SK-N-SH (cell line): ENCODE results near the gene CGAS. TPM values are rescaled to one million over a fixed set of nuclear protein-coding genes. Genes with fewer than 3 reads are reported as not detected.

Experiments used
- CTCF ChIA-PET: fragments of 300-600, 350-600 bp; formaldehyde crosslinking; extraction: SDS; loops from one replicate; lab custom pipeline; 2021; lab: Yijun Ruan, JAX
- POLR2A ChIA-PET: fragments of 350-600 bp; sonication (Branson Sonifier 250); formaldehyde crosslinking; extraction: SDS; loops from one replicate; lab custom pipeline; 2020; ENCODE audit warnings: antibody characterized with exemption, inconsistent platforms; lab: Yijun Ruan, JAX
- DNase-seq: peaks from one replicate; pipeline ENCODE4 v3.0.0; 2012
- H2AFZ ChIP-seq: fragments of 200-600 bp; sonication (generic); 2 replicates; pipeline ENCODE4 v1.8.1; 2016; ENCODE audit warnings: antibody characterized with exemption, mild to moderate bottlenecking, low read depth
- H3F3A ChIP-seq: fragments of 200-600 bp; sonication (generic); replicated peaks from 2 replicates; pipeline ENCODE3; 2016; ENCODE audit warnings: antibody characterized with exemption, mild to moderate bottlenecking; ENCODE audit not compliant: insufficient read depth
- H3K27ac ChIP-seq, 2 experiments: fragments of 200-500 bp in 1 of 2; fragments of 200-600 bp in 1 of 2; sonication (Bioruptor generic) in 1 of 2; sonication (generic), shearing (Covaris generic) in 1 of 2; 2 replicates each; pipeline versions ENCODE4 v1.5.1 to v1.6.1; 2014 to 2016; ENCODE audit warnings: low read depth in 2 of 2, inconsistent platforms in 1 of 2, low read length in 1 of 2, mild to moderate bottlenecking in 1 of 2, mixed read lengths in 1 of 2
- H3K27me3 ChIP-seq: fragments of 200-600 bp; sonication (generic), shearing (Covaris generic); 2 replicates; pipeline ENCODE4 v1.6.1; 2016; ENCODE audit warnings: mixed run types; ENCODE audit not compliant: insufficient read depth
- H3K36me3 ChIP-seq, 2 experiments: fragments of 200-500 bp in 1 of 2; fragments of 200-600 bp in 1 of 2; sonication (Bioruptor generic) in 1 of 2; sonication (generic) in 1 of 2; replicated peaks in 1 of 2; 2 replicates each; pipeline versions ENCODE3 to v1.5.1; 2014 to 2016; ENCODE audit warnings: low read length in 1 of 2, mild to moderate bottlenecking in 1 of 2; ENCODE audit not compliant: insufficient read depth in 2 of 2, control insufficient read depth in 1 of 2
- H3K4me1 ChIP-seq, 2 experiments: fragments of 200-500 bp in 1 of 2; fragments of 200-600 bp in 1 of 2; sonication (Bioruptor generic) in 1 of 2; sonication (generic), shearing (Covaris generic) in 1 of 2; 2 replicates each; pipeline versions ENCODE4 v1.5.1 to v1.6.1; 2014 to 2016; ENCODE audit warnings: low read depth in 1 of 2, low read length in 1 of 2, mixed run types in 1 of 2; ENCODE audit not compliant: insufficient read depth in 2 of 2, control insufficient read depth in 1 of 2
- H3K4me2 ChIP-seq: fragments of 200-600 bp; sonication (generic), shearing (Covaris generic); 2 replicates; pipeline ENCODE4 v1.6.1; 2017; ENCODE audit warnings: mixed run types
- H3K4me3 ChIP-seq, 2 experiments: fragments of 200-500 bp in 1 of 2; fragments of 200-600 bp in 1 of 2; sonication (Bioruptor generic) in 1 of 2; sonication (generic), shearing (Covaris generic) in 1 of 2; 2 replicates each; pipeline versions ENCODE4 v1.5.1 to v1.8.1; 2014 to 2016; ENCODE audit warnings: low read depth in 2 of 2, inconsistent platforms in 1 of 2, low read length in 1 of 2, mild to moderate bottlenecking in 1 of 2, mixed read lengths in 1 of 2, moderate library complexity in 1 of 2
- H3K79me2 ChIP-seq: fragments of 200-600 bp; sonication (generic); 2 replicates; pipeline ENCODE4 v1.8.1; 2017; ENCODE audit warnings: mild to moderate bottlenecking; ENCODE audit not compliant: insufficient read depth
- H3K9ac ChIP-seq: fragments of 200-600 bp; sonication (generic); 2 replicates; pipeline ENCODE4 v1.6.1; 2017; ENCODE audit warnings: mixed run types
- H3K9me2 ChIP-seq: fragments of 200-600 bp; sonication (generic); 2 replicates; pipeline ENCODE4 v1.6.1; 2017; ENCODE audit warnings: mixed run types
- H3K9me3 ChIP-seq: fragments of 200-600 bp; sonication (generic); 2 replicates; pipeline ENCODE4 v1.6.1; 2017; ENCODE audit warnings: mixed run types, mild to moderate bottlenecking, moderate library complexity
- H4K20me1 ChIP-seq: fragments of 200-600 bp; sonication (generic); 2 replicates; pipeline ENCODE4 v1.6.1; 2017; ENCODE audit warnings: mild to moderate bottlenecking, mixed run types; ENCODE audit not compliant: insufficient read depth
- CHD2 ChIP-seq: fragments of 150-350 bp; IDR thresholded peaks from 2 replicates; pipeline ENCODE4 v1.6.1; 2018; ENCODE audit warnings: low read length; ENCODE audit not compliant: partially characterized antibody
- EP300 ChIP-seq, 2 experiments: IDR thresholded peaks; 2 replicates each; pipeline versions ENCODE4 v1.4.0 to v1.6.1; 2012; ENCODE audit warnings: borderline replicate concordance in 1 of 2, low read depth in 1 of 2, low read length in 1 of 2
- FOSL2 ChIP-seq: IDR thresholded peaks from 2 replicates; pipeline ENCODE4 v1.4.0; 2012; ENCODE audit warnings: low read depth, mild to moderate bottlenecking, moderate library complexity, borderline replicate concordance
- FOXM1 ChIP-seq: IDR thresholded peaks from 2 replicates; pipeline ENCODE4 v1.4.0; 2012; ENCODE audit warnings: low read depth, mild to moderate bottlenecking
- IRF3 ChIP-seq: fragments of 150-350 bp; IDR thresholded peaks from 2 replicates; pipeline ENCODE4 v1.6.1; 2016; ENCODE audit warnings: mild to moderate bottlenecking, low read depth, low read length
- MAX ChIP-seq: IDR thresholded peaks from 2 replicates; pipeline ENCODE4 v1.4.0; 2012; ENCODE audit warnings: low read depth
- MEF2A ChIP-seq: IDR thresholded peaks from 2 replicates; pipeline ENCODE4 v1.4.0; 2012; ENCODE audit warnings: low read depth, borderline replicate concordance
- NRF1 ChIP-seq: IDR thresholded peaks from 2 replicates; pipeline ENCODE4 v1.6.1; 2012; ENCODE audit warnings: low read depth, mild to moderate bottlenecking, low read length
- POLR2AphosphoS5 ChIP-seq: IDR thresholded peaks from 2 replicates; pipeline ENCODE4 v1.6.1; 2012; ENCODE audit warnings: low read depth, low read length
- REST ChIP-seq: IDR thresholded peaks from 2 replicates; pipeline ENCODE4 v1.6.1; 2012; ENCODE audit warnings: mild to moderate bottlenecking, low read depth, low read length, moderate library complexity
- RFX5 ChIP-seq: IDR thresholded peaks from 2 replicates; pipeline ENCODE4 v1.6.1; 2012; ENCODE audit warnings: mild to moderate bottlenecking, improper control_type of control experiment, low read length
- RXRA ChIP-seq: IDR thresholded peaks from 2 replicates; pipeline ENCODE4 v1.4.0; 2012; ENCODE audit warnings: low read depth, mild to moderate bottlenecking, borderline replicate concordance
- TAF1 ChIP-seq: IDR thresholded peaks from 2 replicates; pipeline ENCODE4 v1.6.1; 2012; ENCODE audit warnings: low read depth, mild to moderate bottlenecking, low read length, moderate library complexity, borderline replicate concordance
- TCF12 ChIP-seq: IDR thresholded peaks from 2 replicates; pipeline ENCODE4 v1.4.0; 2012
- USF2 ChIP-seq: fragments of 150-350 bp; IDR thresholded peaks from 2 replicates; pipeline ENCODE4 v1.6.1; 2017; ENCODE audit warnings: antibody characterized with exemption, low read length, low read depth, borderline replicate concordance
- YY1 ChIP-seq: IDR thresholded peaks from 2 replicates; pipeline ENCODE4 v1.4.0; 2012; ENCODE audit warnings: low read depth, mild to moderate bottlenecking
- ZBTB33 ChIP-seq: IDR thresholded peaks from 2 replicates; pipeline ENCODE4 v1.4.0; 2012; ENCODE audit warnings: low read depth, borderline replicate concordance
- polyA plus RNA-seq, 3 experiments: library from polyadenylated mRNA; depleted of rRNA; stranded (reverse); fragments of >200 nt; gene quantifications; 2 replicates each; pipeline ENCODE4 v1.2.3, GENCODE V29; 2012

Gene CGAS
- polyA plus RNA-seq, 1 of the 3 experiments (the other 2 are of a cell fraction): 0.02 TPM

- H3K4me1 ChIP-seq: peaks cover 0 to 2% of the 10 kb centered on the region in 2 experiments; a peak in 2 of 4 replicates
- H3K79me2 ChIP-seq: no peaks in the 10 kb centered on the region; the same call in 1 of the 2 replicates
- H3K36me3 ChIP-seq: peaks cover 0 to 54% of the 10 kb centered on the region in 2 experiments
- no peaks in the 10 kb centered on the region for H4K20me1 ChIP-seq
- no peak overlapping the region for H3K27ac ChIP-seq
- H3K9me2 ChIP-seq: no peaks in the 10 kb centered on the region
- no peak for DNase-seq
- ChIA-PET POLR2A (no interaction called here), CTCF (no interaction called here)
- H3K9me3 ChIP-seq: peaks cover 3% of the 10 kb centered on the region; the same call in 1 of the 2 replicates
- no peak overlapping the region for H3K4me3 ChIP-seq
- H3K4me2 ChIP-seq: no peak overlapping the region
- no peak overlapping the region for H3K9ac ChIP-seq
- H3F3A ChIP-seq: peaks cover 11% of the 10 kb centered on the region
- H2AFZ ChIP-seq: no peak overlapping the region
- no peak for TF ChIP-seq NRF1
- no peak for TF ChIP-seq CHD2
- no peak for TF ChIP-seq POLR2AphosphoS5
- TF ChIP-seq TAF1: no peak
- no peak for TF ChIP-seq ZBTB33
- no peak for TF ChIP-seq FOSL2
- no peak for TF ChIP-seq YY1
- no peak for TF ChIP-seq TCF12
- no peak for TF ChIP-seq REST
- no peak for TF ChIP-seq EP300 (IDR thresholded peaks at IDR 0.05; ENCODE audit: borderline replicate concordance in 1 of 2, low read depth in 1 of 2, low read length in 1 of 2)
- no peak for TF ChIP-seq USF2
- no peak for TF ChIP-seq RXRA
- no peak for TF ChIP-seq RFX5
- no peak for TF ChIP-seq MAX
- no peak for TF ChIP-seq MEF2A
- no peak for TF ChIP-seq IRF3
- no peak for TF ChIP-seq FOXM1
- no peaks in the 10 kb centered on the region for H3K27me3 ChIP-seq
These were observed 39.3 kb upstream of the CGAS start for GRCh38 chr6:73491377-73491776.
